ENCODE data around the gene RECK.

- TF ChIP-seq, protein P1, sequence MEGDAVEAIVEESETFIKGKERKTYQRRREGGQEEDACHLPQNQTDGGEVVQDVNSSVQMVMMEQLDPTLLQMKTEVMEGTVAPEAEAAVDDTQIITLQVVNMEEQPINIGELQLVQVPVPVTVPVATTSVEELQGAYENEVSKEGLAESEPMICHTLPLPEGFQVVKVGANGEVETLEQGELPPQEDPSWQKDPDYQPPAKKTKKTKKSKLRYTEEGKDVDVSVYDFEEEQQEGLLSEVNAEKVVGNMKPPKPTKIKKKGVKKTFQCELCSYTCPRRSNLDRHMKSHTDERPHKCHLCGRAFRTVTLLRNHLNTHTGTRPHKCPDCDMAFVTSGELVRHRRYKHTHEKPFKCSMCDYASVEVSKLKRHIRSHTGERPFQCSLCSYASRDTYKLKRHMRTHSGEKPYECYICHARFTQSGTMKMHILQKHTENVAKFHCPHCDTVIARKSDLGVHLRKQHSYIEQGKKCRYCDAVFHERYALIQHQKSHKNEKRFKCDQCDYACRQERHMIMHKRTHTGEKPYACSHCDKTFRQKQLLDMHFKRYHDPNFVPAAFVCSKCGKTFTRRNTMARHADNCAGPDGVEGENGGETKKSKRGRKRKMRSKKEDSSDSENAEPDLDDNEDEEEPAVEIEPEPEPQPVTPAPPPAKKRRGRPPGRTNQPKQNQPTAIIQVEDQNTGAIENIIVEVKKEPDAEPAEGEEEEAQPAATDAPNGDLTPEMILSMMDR (conservative IDR thresholded peaks at IDR 0.05) = no peak
- no peak for TF ChIP-seq EZH2 (IDR thresholded peaks at IDR 0.05; ENCODE audit: low read depth)
Measured at GRCh38 chr9:36113999-36114398, 77.3 kb downstream of the RECK start.

All from PC-9 (cell line).